HFFc6 (cell line): ENCODE data around the gene RPL12. TPM values are rescaled to one million over a fixed set of nuclear protein-coding genes. Genes with fewer than 3 reads are reported as not detected.

ENCODE experiments used
- DNase-seq: peaks from one replicate; pipeline ENCODE4 v3.0.0-alpha.2; 2018
- H3K27ac Mint-ChIP-seq: 2 replicates; pipeline ENCODE4 v1.8.0; 2020; ENCODE audit warnings: mild to moderate bottlenecking, mixed read lengths
- H3K27me3 Mint-ChIP-seq: 2 replicates; pipeline ENCODE4 v1.8.0; 2021; ENCODE audit warnings: mild to moderate bottlenecking, moderate library complexity, mixed read lengths; ENCODE audit not compliant: insufficient read depth
- H3K36me3 Mint-ChIP-seq: 2 replicates; pipeline ENCODE4 v1.8.0; 2021; ENCODE audit warnings: low read depth, mixed read lengths
- H3K4me1 Mint-ChIP-seq: 2 replicates; pipeline ENCODE4 v1.8.0; 2020; ENCODE audit warnings: low read depth, mixed read lengths
- H3K4me3 Mint-ChIP-seq: 2 replicates; pipeline ENCODE4 v1.8.0; 2020; ENCODE audit warnings: mild to moderate bottlenecking, moderate library complexity, mixed read lengths
- H3K9me3 Mint-ChIP-seq: 2 replicates; pipeline ENCODE4 v1.8.0; 2020; ENCODE audit warnings: mild to moderate bottlenecking, mixed read lengths
- CTCF ChIP-seq: fragments of 200-600 bp; sonication (generic); IDR thresholded peaks from 2 replicates; pipeline ENCODE4 v1.5.0; 2021; ENCODE audit warnings: antibody characterized with exemption, mild to moderate bottlenecking
- total RNA-seq, 6 experiments: library from RNA; stranded (reverse); fragmentation: NEBNext Ultra II Directional; extraction: Animal tissue kit (Norgen Biotek cat#: 25700); gene quantifications; 2 replicates in 1 of 6; 3 replicates in 5 of 6; pipeline ENCODE4 v1.2.3, GENCODE V29; 2021

The RPL12 gene
- total RNA-seq, 6 experiments from 2014 or later = 953 to 1,196 (median 1,072) TPM

GRCh38 chr9:127455324-127455992 lies 4.3 kb upstream of the RPL12 start:
- Mint-ChIP-seq H3K4me1 (peaks cover 17% of the 10 kb centered on the region), H3K36me3 (peaks cover 24% of the 10 kb centered on the region), H3K4me3 (no peak overlapping the region), H3K9me3 (peaks cover 4% of the 10 kb centered on the region), H3K27me3 (peaks cover 8% of the 10 kb centered on the region), H3K27ac (no peak overlapping the region)
- no peak for DNase-seq
- peak; percentile 67 for TF ChIP-seq CTCF

GRCh38 chr9:127452691-127453090 lies 1.5 kb upstream of the RPL12 start:
- no peak overlapping the region; the same call in 1 of the 2 replicates for H3K27ac Mint-ChIP-seq
- peaks cover 51% of the 10 kb centered on the region for H3K36me3 Mint-ChIP-seq
- DNase-seq = peak; percentile 8

GRCh38 chr9:127451858-127452656 lies 851 bp upstream of the RPL12 start:
- Mint-ChIP-seq H3K4me3 (peak overlapping the region; percentile 97), H3K36me3 (peaks cover 57% of the 10 kb centered on the region), H3K9me3 (peaks cover 37% of the 10 kb centered on the region), H3K27me3 (peaks cover 26% of the 10 kb centered on the region), H3K4me1 (peaks cover 43% of the 10 kb centered on the region), H3K27ac (peak overlapping the region; percentile 94)
- TF ChIP-seq CTCF = peak; percentile 27
- peak; percentile 55 for DNase-seq

More at GRCh38 chr9:127452691-127453090, 1.5 kb upstream of the RPL12 start:
- peak overlapping the region; percentile 97 for H3K4me3 Mint-ChIP-seq
- H3K4me1 Mint-ChIP-seq = peaks cover 44% of the 10 kb centered on the region
- peak; percentile 10 for TF ChIP-seq CTCF
- H3K27me3 Mint-ChIP-seq = peaks cover 23% of the 10 kb centered on the region
- peaks cover 31% of the 10 kb centered on the region for H3K9me3 Mint-ChIP-seq

GRCh38 chr9:127451608-127451857 lies 327 bp upstream of the RPL12 start:
- Mint-ChIP-seq H3K27ac (peak overlapping the region; percentile 94), H3K4me1 (peaks cover 44% of the 10 kb centered on the region), H3K36me3 (peaks cover 59% of the 10 kb centered on the region), H3K4me3 (peak overlapping the region; percentile 97), H3K9me3 (peaks cover 41% of the 10 kb centered on the region), H3K27me3 (peaks cover 26% of the 10 kb centered on the region)
- no peak for TF ChIP-seq CTCF
- DNase-seq = no peak

- H3K27me3 Mint-ChIP-seq = peaks cover 27% of the 10 kb centered on the region
- DNase-seq = peak; percentile 10
- peaks cover 71% of the 10 kb centered on the region for H3K36me3 Mint-ChIP-seq
- H3K9me3 Mint-ChIP-seq = peaks cover 54% of the 10 kb centered on the region
- TF ChIP-seq CTCF = no peak
- peaks cover 46% of the 10 kb centered on the region for H3K4me1 Mint-ChIP-seq
- H3K4me3 Mint-ChIP-seq = peak overlapping the region; percentile 97
- H3K27ac Mint-ChIP-seq = peak overlapping the region; percentile 94
Measured at GRCh38 chr9:127450243-127450760, 904 bp downstream of the RPL12 start.
